Testis (tissue), 2 donors: ENCODE results near the gene AFAP1L2.

Experiments
- POLR2A ChIP-seq: fragments of 450-650 bp; IDR thresholded peaks from one replicate; pipeline ENCODE4 v1.6.1; 2017; ENCODE audit warnings: antibody characterized with exemption, mild to moderate bottlenecking, moderate library complexity
- TF ChIP-seq, protein P1 (sequence below), 3 experiments: fragments of 450-650 bp in 2 of 3; fragments of 200-600 bp in 1 of 3; sonication (generic) in 1 of 3; IDR thresholded peaks; one replicate each; pipeline ENCODE4 v1.5.1; 2016 to 2019; ENCODE audit warnings: antibody characterized with exemption in 3 of 3, mild to moderate bottlenecking in 2 of 3, moderate library complexity in 1 of 3

GRCh38 chr10:114359953-114360345, 44.4 kb downstream of the AFAP1L2 start:
- TF ChIP-seq, protein P1, sequence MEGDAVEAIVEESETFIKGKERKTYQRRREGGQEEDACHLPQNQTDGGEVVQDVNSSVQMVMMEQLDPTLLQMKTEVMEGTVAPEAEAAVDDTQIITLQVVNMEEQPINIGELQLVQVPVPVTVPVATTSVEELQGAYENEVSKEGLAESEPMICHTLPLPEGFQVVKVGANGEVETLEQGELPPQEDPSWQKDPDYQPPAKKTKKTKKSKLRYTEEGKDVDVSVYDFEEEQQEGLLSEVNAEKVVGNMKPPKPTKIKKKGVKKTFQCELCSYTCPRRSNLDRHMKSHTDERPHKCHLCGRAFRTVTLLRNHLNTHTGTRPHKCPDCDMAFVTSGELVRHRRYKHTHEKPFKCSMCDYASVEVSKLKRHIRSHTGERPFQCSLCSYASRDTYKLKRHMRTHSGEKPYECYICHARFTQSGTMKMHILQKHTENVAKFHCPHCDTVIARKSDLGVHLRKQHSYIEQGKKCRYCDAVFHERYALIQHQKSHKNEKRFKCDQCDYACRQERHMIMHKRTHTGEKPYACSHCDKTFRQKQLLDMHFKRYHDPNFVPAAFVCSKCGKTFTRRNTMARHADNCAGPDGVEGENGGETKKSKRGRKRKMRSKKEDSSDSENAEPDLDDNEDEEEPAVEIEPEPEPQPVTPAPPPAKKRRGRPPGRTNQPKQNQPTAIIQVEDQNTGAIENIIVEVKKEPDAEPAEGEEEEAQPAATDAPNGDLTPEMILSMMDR (IDR thresholded peaks at IDR 0.05): no peak
- TF ChIP-seq POLR2A: no peak
